WTC11 (cell line): ENCODE measurements around the gene TUNAR. TPM values are rescaled to one million over a fixed set of nuclear protein-coding genes. Genes with fewer than 3 reads are reported as not detected.
A peak's percentile ranks its signal among the peaks of the same experiment; 100 is the strongest.

Source experiments
- ATAC-seq: fragments of 200-7000 bp; cut with Tn5 transposase; 2 replicates; pipeline ENCODE4 v1.10.0; 2021; ENCODE audit warnings: mild to moderate bottlenecking, moderate library complexity
- CTCF ChIA-PET: fragments of 300-600 bp; sonication (Branson Sonifier 250); formaldehyde crosslinking; loops from one replicate; lab custom pipeline; 2021; ENCODE audit warnings: antibody characterized with exemption; lab: Charles Lee
- POLR2A ChIA-PET: fragments of 350-600 bp; sonication (Branson Sonifier 250); formaldehyde crosslinking; loops from one replicate; lab custom pipeline; 2021; ENCODE audit warnings: antibody characterized with exemption; lab: Charles Lee
- DNase-seq: peaks from one replicate; pipeline ENCODE4 v3.0.0; 2021; ENCODE audit warnings: low spot score
- H3K27ac Mint-ChIP-seq: 2 replicates; pipeline ENCODE4 v1.8.0; 2021; ENCODE audit warnings: mixed read lengths
- H3K27me3 Mint-ChIP-seq: 2 replicates; pipeline ENCODE4 v1.8.0; 2021; ENCODE audit warnings: low read depth, mild to moderate bottlenecking, moderate library complexity, mixed read lengths
- H3K36me3 Mint-ChIP-seq: 2 replicates; pipeline ENCODE4 v1.8.0; 2021; ENCODE audit warnings: mixed read lengths
- H3K4me1 Mint-ChIP-seq: 2 replicates; pipeline ENCODE4 v1.8.0; 2022; ENCODE audit warnings: mixed read lengths
- H3K4me3 Mint-ChIP-seq: 2 replicates; pipeline ENCODE4 v1.8.0; 2021; ENCODE audit warnings: mild to moderate bottlenecking, moderate library complexity, mixed read lengths
- H3K9me3 Mint-ChIP-seq: 2 replicates; pipeline ENCODE4 v1.8.0; 2021; ENCODE audit warnings: mixed read lengths
- ATF6 ChIP-seq: sonication (generic); formaldehyde crosslinking; IDR thresholded peaks from 2 replicates; pipeline ENCODE4 v1.8.1; 2023; ENCODE audit warnings: mild to moderate bottlenecking, missing genetic modification reagents
- ELF4 ChIP-seq: sonication (generic); formaldehyde crosslinking; IDR thresholded peaks from 2 replicates; pipeline ENCODE4 v1.8.1; 2022; ENCODE audit warnings: low read depth, mild to moderate bottlenecking, moderate library complexity, missing genetic modification reagents
- FOXJ3 ChIP-seq: sonication (generic); formaldehyde crosslinking; IDR thresholded peaks from 2 replicates; pipeline ENCODE4 v1.9.0; 2021; ENCODE audit warnings: missing genetic modification reagents, mild to moderate bottlenecking, borderline replicate concordance
- FOXK1 ChIP-seq: sonication (generic); formaldehyde crosslinking; IDR thresholded peaks from 2 replicates; pipeline ENCODE4 v1.8.0; 2022; ENCODE audit warnings: mild to moderate bottlenecking, moderate library complexity, missing genetic modification reagents
- GABPB1 ChIP-seq: sonication (generic); formaldehyde crosslinking; IDR thresholded peaks from 2 replicates; pipeline ENCODE4 v1.8.1; 2023; ENCODE audit warnings: mild to moderate bottlenecking, missing genetic modification reagents
- GTF2I ChIP-seq: fragments of 250-450 bp; sonication (Bioruptor Pico); conservative IDR thresholded peaks from 2 replicates; pipeline ENCODE4 v1.4.0; 2021; ENCODE audit warnings: mild to moderate bottlenecking
- MLX ChIP-seq: sonication (generic); formaldehyde crosslinking; IDR thresholded peaks from 2 replicates; pipeline ENCODE4 v1.8.1; 2023; ENCODE audit warnings: mild to moderate bottlenecking, missing genetic modification reagents, moderate library complexity
- NR1H2 ChIP-seq: sonication (generic); formaldehyde crosslinking; IDR thresholded peaks from 2 replicates; pipeline ENCODE4 v1.9.0; 2021; ENCODE audit warnings: mild to moderate bottlenecking, moderate library complexity, missing genetic modification reagents
- NR2C2 ChIP-seq: sonication (generic); formaldehyde crosslinking; IDR thresholded peaks from 2 replicates; pipeline ENCODE4 v1.8.0; 2022; ENCODE audit warnings: mild to moderate bottlenecking, missing genetic modification reagents
- NR3C1 ChIP-seq: sonication (generic); formaldehyde crosslinking; conservative IDR thresholded peaks from 2 replicates; pipeline ENCODE4 v1.8.1; 2023; ENCODE audit warnings: low read depth, mild to moderate bottlenecking, missing genetic modification reagents
- SMAD4 ChIP-seq: sonication (generic); formaldehyde crosslinking; IDR thresholded peaks from 2 replicates; pipeline ENCODE4 v1.8.0; 2022; ENCODE audit warnings: mild to moderate bottlenecking, missing genetic modification reagents
- SP1 ChIP-seq: sonication (generic); formaldehyde crosslinking; conservative IDR thresholded peaks from 2 replicates; pipeline ENCODE4 v1.8.1; 2022; ENCODE audit warnings: missing genetic modification reagents
- TEAD4 ChIP-seq: sonication (generic); formaldehyde crosslinking; IDR thresholded peaks from 2 replicates; pipeline ENCODE4 v1.8.0; 2022; ENCODE audit warnings: mild to moderate bottlenecking, missing genetic modification reagents
- USF1 ChIP-seq: sonication (generic); formaldehyde crosslinking; IDR thresholded peaks from 2 replicates; pipeline ENCODE4 v1.8.0; 2022; ENCODE audit warnings: mild to moderate bottlenecking, missing genetic modification reagents
- ZBTB21 ChIP-seq: sonication (generic); formaldehyde crosslinking; IDR thresholded peaks from 2 replicates; pipeline ENCODE4 v1.8.1; 2023; ENCODE audit warnings: mild to moderate bottlenecking, missing genetic modification reagents, borderline replicate concordance
- ZNF396 ChIP-seq: fragments of 250-450 bp; sonication (Bioruptor Pico); IDR thresholded peaks from 2 replicates; pipeline ENCODE4 v1.8.0; 2021; ENCODE audit warnings: mild to moderate bottlenecking, moderate library complexity, borderline replicate concordance
- ZNF416 ChIP-seq: fragments of 250-450 bp; sonication (Bioruptor Pico); IDR thresholded peaks from 2 replicates; pipeline ENCODE4 v1.9.0; 2021; ENCODE audit warnings: mild to moderate bottlenecking, inconsistent platforms
- ZNF423 ChIP-seq: fragments of 250-450 bp; sonication (Bioruptor Pico); IDR thresholded peaks from 2 replicates; pipeline ENCODE4 v2.1.2; 2022; ENCODE audit warnings: mild to moderate bottlenecking, moderate library complexity
- total RNA-seq: library from RNA; stranded (reverse); gene quantifications from 3 replicates; pipeline ENCODE4 v1.2.3, GENCODE V29; 2021
- TF ChIP-seq, protein P1 (sequence below): sonication (generic); formaldehyde crosslinking; IDR thresholded peaks from 2 replicates; pipeline ENCODE4 v1.8.1; 2022; ENCODE audit warnings: missing genetic modification reagents, borderline replicate concordance
- TF ChIP-seq, protein P2 (sequence below): sonication (generic); formaldehyde crosslinking; IDR thresholded peaks from 2 replicates; pipeline ENCODE4 v1.8.1; 2023; ENCODE audit warnings: mild to moderate bottlenecking, missing genetic modification reagents, moderate library complexity
- TF ChIP-seq, protein P3 (sequence below): fragments of 250-450 bp; sonication (Bioruptor Pico); IDR thresholded peaks from 2 replicates; pipeline ENCODE4 v1.9.0; 2021; ENCODE audit warnings: mild to moderate bottlenecking

TUNAR gene
- total RNA-seq, 1 experiment from 2014 or later, result 36.3 TPM

DNA sequence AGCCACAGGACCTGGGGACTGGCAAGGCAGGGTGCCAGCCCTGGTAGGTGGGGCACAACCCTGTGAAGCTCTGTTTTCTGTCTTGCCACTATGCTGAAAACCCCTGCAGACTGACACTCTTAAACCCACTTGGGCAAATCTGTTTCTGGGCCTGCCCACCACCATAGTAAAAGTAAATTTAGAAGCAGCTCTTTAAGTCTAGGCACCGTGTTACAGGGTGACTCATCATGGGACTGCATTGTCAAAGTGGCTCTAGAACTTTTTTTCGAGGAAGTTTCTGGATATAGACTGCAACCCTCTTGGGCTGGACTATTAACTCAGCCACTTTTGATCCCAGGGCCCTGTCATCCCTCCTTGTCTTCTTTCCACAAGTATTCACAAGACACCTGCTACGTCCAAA, 7.7 kb downstream of the TUNAR start:
- peaks cover 45% of the 10 kb centered on the region for H3K36me3 Mint-ChIP-seq
- H3K4me1 Mint-ChIP-seq, result peaks cover 61% of the 10 kb centered on the region
- H3K27ac Mint-ChIP-seq, result peak overlapping the region; percentile 4; the same call in 1 of the 2 replicates
- ChIA-PET POLR2A (no interaction called here), CTCF (no interaction called here)
- no peak for DNase-seq
- TF ChIP-seq NR2C2 (CRISPR knock-in tag), result no peak
- TF ChIP-seq NR3C1 (CRISPR knock-in tag), result no peak
- no peak for TF ChIP-seq FOXK1 (CRISPR knock-in tag)
- no peak for ATAC-seq
- no peaks in the 10 kb centered on the region for H3K9me3 Mint-ChIP-seq
- H3K4me3 Mint-ChIP-seq, result no peak overlapping the region
- H3K27me3 Mint-ChIP-seq, result no peaks in the 10 kb centered on the region

DNA sequence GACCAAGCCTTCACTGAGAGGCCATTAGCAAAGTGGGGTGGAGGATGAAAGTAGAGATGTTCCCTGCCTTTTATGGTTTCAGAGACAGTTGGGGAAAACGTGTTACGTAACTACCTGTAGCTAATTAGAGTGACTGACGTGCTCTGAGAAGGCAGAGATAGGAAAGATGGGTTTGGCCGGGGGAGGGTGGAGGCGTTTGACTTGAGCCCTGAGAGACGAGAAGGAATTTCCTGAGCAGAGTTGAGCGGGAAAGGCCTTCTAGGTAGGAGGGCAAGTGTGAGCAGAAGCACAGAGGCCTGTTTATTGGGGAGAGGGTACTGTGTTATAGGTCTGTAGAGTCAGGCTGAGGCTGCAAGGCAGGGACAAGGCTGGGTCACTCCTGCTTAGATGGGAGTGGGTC, 8.6 kb downstream of the TUNAR start:
- Mint-ChIP-seq H3K36me3 (peaks cover 43% of the 10 kb centered on the region), H3K27me3 (no peaks in the 10 kb centered on the region), H3K4me1 (peaks cover 59% of the 10 kb centered on the region), H3K9me3 (no peaks in the 10 kb centered on the region), H3K4me3 (no peak overlapping the region), H3K27ac (peak overlapping the region; percentile 61)
- DNase-seq (no peak), ATAC-seq (no peak; the same call in 1 of the 2 replicates)
- POLR2A ChIA-PET, result no interaction called here
- no peak for TF ChIP-seq ZBTB21
- no peak for TF ChIP-seq GABPB1 (CRISPR knock-in tag)
- TF ChIP-seq SP1, result no peak
- no peak for TF ChIP-seq USF1 (CRISPR knock-in tag)
- no peak for TF ChIP-seq FOXJ3 (CRISPR knock-in tag)
- TF ChIP-seq ZNF396 (CRISPR knock-in tag), result no peak
- TF ChIP-seq NR3C1 (CRISPR knock-in tag), result no peak
- TF ChIP-seq FOXK1 (CRISPR knock-in tag), result no peak
- no peak for TF ChIP-seq ELF4
- TF ChIP-seq ZNF423, result no peak
- no peak for TF ChIP-seq NR1H2
- no peak for TF ChIP-seq ATF6 (CRISPR knock-in tag)
- CTCF ChIA-PET, result no interaction called here

- Mint-ChIP-seq H3K9me3 (no peaks in the 10 kb centered on the region), H3K4me1 (peaks cover 58% of the 10 kb centered on the region), H3K27ac (peak overlapping the region; percentile 4), H3K36me3 (peaks cover 42% of the 10 kb centered on the region), H3K27me3 (no peaks in the 10 kb centered on the region), H3K4me3 (no peak overlapping the region)
- DNase-seq, result no peak
- ChIA-PET POLR2A (no interaction called here), CTCF (no interaction called here)
- no peak for ATAC-seq
- TF ChIP-seq ZNF416 (no peak), SMAD4 (no peak), GTF2I (no peak), MLX (no peak), TEAD4 (no peak), ELF4 (no peak)
- TF ChIP-seq, protein P1, sequence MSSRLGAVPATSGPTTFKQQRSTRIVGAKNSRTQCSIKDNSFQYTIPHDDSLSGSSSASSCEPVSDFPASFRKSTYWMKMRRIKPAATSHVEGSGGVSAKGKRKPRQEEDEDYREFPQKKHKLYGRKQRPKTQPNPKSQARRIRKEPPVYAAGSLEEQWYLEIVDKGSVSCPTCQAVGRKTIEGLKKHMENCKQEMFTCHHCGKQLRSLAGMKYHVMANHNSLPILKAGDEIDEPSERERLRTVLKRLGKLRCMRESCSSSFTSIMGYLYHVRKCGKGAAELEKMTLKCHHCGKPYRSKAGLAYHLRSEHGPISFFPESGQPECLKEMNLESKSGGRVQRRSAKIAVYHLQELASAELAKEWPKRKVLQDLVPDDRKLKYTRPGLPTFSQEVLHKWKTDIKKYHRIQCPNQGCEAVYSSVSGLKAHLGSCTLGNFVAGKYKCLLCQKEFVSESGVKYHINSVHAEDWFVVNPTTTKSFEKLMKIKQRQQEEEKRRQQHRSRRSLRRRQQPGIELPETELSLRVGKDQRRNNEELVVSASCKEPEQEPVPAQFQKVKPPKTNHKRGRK (CRISPR knock-in tag), result no peak
- TF ChIP-seq, protein P2, sequence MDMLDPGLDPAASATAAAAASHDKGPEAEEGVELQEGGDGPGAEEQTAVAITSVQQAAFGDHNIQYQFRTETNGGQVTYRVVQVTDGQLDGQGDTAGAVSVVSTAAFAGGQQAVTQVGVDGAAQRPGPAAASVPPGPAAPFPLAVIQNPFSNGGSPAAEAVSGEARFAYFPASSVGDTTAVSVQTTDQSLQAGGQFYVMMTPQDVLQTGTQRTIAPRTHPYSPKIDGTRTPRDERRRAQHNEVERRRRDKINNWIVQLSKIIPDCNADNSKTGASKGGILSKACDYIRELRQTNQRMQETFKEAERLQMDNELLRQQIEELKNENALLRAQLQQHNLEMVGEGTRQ (CRISPR knock-in tag), result no peak
- TF ChIP-seq, protein P3, sequence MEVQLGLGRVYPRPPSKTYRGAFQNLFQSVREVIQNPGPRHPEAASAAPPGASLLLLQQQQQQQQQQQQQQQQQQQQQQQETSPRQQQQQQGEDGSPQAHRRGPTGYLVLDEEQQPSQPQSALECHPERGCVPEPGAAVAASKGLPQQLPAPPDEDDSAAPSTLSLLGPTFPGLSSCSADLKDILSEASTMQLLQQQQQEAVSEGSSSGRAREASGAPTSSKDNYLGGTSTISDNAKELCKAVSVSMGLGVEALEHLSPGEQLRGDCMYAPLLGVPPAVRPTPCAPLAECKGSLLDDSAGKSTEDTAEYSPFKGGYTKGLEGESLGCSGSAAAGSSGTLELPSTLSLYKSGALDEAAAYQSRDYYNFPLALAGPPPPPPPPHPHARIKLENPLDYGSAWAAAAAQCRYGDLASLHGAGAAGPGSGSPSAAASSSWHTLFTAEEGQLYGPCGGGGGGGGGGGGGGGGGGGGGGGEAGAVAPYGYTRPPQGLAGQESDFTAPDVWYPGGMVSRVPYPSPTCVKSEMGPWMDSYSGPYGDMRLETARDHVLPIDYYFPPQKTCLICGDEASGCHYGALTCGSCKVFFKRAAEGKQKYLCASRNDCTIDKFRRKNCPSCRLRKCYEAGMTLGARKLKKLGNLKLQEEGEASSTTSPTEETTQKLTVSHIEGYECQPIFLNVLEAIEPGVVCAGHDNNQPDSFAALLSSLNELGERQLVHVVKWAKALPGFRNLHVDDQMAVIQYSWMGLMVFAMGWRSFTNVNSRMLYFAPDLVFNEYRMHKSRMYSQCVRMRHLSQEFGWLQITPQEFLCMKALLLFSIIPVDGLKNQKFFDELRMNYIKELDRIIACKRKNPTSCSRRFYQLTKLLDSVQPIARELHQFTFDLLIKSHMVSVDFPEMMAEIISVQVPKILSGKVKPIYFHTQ, result no peak
Observed at GRCh38 chr14:95885866-95886265, 9.2 kb downstream of the TUNAR start.
